ENCODE measurements around the gene KLF11.

- TF ChIP-seq CTCF (IDR thresholded peaks at IDR 0.05; ENCODE audit: poor library complexity, severe bottlenecking), result no peak
- TF ChIP-seq RAD21 (conservative IDR thresholded peaks at IDR 0.05), result no peak
These were observed 23.5 kb upstream of the KLF11 start for GRCh38 chr2:10019602-10020400.
